SH-SY5Y (cell line): ENCODE results near the gene ACP1.

Experiments used
- GATA2 ChIP-seq: IDR thresholded peaks from 2 replicates; pipeline ENCODE4 v1.6.1; 2011; ENCODE audit warnings: mild to moderate bottlenecking, low read depth, low read length
- GATA3 ChIP-seq: IDR thresholded peaks from 2 replicates; pipeline ENCODE4 v1.6.1; 2011; ENCODE audit warnings: low read depth, mild to moderate bottlenecking, low read length, moderate library complexity

ACP1 gene

GRCh38 chr2:244547-244946 is 20.2 kb upstream of the ACP1 start:
- TF ChIP-seq GATA2, result no peak
- TF ChIP-seq GATA3, result no peak

DNA sequence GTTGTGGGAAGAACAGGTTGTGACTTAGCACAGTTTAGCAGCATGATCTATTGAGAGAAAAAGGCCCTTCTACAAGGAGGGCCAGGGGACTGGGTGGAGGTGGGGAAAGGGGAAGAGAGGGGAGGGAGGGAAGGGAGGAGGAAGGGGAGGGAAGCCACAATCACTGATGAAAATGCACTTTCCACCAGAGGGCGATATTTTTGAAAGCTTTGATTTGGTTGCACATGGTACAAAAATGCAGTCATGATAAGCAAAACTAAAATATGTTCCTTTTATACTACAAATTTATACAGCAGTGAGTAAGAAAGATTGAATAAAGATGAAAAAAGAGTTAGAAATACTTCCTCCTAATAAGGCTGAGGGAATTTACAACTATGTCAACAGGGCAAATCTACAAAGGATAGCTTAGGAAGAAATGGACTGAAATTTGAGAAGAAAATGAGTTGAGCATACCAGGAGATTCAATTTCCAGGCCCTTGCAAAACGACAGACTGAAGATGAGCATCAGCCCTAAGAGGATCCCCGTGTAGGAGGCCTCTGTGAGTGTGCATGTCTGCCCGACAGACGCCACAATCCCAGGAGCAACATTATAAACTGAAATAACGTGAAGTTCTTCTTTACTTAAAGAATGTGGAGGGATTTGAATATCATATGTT is 18.1 kb upstream of the ACP1 start:
- TF ChIP-seq GATA3 (no peak), GATA2 (no peak)

DNA sequence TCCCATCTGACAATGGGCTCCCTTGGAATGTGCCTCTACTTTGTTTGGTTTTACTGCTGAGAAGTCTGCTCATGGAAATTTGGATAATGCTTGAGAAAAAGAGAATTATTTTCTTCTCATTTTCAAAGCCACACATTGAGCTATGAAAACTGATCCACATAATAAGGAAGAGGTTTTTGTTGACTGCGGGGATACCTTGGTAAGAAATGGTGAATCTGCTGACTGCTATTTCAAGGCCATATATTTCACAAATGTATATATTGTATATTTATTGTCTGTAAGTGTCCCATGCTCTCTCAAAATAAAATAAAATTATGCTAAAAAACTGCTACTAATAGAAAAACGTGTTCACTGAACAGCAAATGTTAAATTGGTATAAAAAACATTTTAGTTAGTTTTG is 16.0 kb upstream of the ACP1 start:
- no peak for TF ChIP-seq GATA3
- no peak for TF ChIP-seq GATA2

DNA sequence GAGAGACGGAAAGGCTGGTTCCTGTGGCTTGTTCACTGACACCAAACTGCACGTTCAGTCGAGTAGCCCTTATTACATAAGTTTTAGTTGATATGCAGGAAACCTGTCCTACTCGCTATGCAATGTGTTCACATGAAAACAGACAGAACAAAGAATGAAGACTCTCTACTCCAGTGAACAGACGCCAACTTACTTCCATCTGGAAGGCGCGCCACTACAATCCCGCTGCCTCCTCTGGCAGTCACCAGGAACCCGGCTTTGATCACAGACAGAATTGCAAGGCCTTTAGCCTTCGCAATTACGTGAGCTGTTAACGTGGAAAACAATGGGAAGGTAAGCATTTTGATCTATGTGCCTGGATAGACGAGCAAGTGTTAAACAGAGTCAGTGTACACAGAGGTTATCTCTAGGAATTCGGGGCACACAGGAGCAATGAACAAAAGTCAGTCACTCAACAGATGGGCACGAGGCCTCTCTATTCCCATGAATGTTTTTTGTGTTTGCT is 15.2 kb upstream of the ACP1 start:
- no peak for TF ChIP-seq GATA2
- TF ChIP-seq GATA3, result no peak

DNA sequence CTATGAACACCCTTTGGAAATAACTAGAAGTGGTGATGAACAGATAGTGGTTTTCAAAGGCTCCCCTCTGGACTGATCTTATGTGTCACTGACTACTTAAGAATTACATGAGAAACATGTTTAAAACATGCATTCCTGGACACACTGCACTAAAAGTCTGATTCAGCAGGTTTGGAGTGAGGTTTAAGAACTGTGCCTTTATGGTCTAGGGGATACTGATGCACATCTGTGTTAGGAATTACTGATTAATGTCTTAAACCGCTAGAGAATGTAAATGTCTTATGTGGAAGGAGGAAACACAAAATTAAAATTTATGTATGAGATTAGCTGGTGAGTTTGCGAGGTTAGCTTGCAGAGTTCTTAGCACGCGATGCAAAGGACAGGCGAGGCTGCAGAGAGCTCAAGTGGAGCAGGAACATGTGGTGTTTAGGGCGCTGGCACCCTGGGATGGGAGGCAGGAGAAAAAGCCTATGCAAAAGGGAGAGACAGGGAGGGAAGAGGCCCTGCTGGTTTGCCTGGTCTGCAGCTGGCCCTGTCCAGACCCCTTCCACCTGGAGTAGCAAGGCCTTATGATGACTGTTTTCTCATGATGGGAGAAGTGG is 12.6 kb upstream of the ACP1 start:
- TF ChIP-seq GATA3 (no peak), GATA2 (no peak)

DNA sequence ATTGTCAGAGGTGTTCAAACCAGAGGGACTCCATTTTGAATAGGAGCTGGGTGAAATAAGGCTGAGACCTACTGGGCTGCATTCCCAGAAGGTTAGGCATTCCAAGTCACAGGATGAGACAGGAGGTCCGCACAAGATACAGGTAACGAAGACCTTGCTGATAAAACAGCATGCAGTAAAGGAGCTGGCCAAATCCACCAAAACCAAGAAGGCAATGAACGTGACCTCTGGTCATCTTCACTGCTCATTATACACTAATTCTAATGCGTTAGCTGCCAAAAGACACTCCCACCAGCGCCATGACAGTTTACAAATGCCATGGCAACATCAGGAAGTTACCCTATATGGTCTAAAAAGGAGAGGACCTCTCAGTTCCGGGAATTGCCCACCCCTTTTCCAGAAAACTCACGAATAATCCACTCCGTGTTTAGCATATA is 11.5 kb upstream of the ACP1 start:
- TF ChIP-seq GATA3, result no peak
- TF ChIP-seq GATA2, result no peak

GRCh38 chr2:254241-254640 is 10.5 kb upstream of the ACP1 start:
- no peak for TF ChIP-seq GATA3
- TF ChIP-seq GATA2, result no peak

GRCh38 chr2:255195-255594 is 9.6 kb upstream of the ACP1 start:
- TF ChIP-seq GATA3 (no peak), GATA2 (no peak)

DNA sequence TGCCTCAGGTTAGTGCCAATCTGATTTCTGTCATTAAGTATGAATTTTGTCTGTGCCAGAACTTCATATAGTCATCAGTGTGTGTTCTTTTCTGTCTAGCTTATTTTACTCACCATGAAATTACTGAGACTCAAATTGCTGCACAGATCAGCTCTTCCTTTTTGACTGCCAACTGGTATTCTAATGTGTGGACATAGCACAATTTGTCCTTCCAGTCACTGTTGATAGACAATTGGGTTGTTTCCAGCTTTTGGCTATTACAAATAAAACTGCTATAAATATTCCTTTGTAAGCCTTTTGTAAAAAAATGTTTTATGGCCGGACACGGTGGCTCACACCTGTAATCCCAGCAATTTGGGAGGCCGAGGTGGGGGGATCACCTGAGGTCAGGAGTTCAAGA is 8.7 kb upstream of the ACP1 start:
- TF ChIP-seq GATA2, result no peak
- TF ChIP-seq GATA3, result no peak

DNA sequence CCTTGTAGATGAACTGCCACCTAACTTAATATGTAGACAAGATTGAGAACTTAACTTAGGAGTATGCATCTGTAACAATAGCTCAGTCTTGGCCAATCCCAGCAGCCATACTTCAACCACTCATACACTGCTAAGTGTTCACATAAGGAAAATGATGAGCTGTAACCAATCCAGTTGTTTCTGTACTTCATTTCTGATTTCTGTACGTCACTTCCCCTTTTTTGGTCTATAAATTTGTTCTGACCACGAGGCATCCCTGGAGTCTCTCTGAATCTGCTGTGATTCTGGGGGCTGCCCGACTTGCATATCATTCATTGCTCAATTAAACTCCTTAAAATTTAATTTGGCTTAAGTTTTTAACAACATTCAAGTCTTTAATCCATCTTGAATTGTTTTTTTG is 7.3 kb upstream of the ACP1 start:
- no peak for TF ChIP-seq GATA3
- no peak for TF ChIP-seq GATA2

- TF ChIP-seq GATA2 (no peak), GATA3 (no peak)
These were observed 6.9 kb upstream of the ACP1 start for GRCh38 chr2:257842-258241.

DNA sequence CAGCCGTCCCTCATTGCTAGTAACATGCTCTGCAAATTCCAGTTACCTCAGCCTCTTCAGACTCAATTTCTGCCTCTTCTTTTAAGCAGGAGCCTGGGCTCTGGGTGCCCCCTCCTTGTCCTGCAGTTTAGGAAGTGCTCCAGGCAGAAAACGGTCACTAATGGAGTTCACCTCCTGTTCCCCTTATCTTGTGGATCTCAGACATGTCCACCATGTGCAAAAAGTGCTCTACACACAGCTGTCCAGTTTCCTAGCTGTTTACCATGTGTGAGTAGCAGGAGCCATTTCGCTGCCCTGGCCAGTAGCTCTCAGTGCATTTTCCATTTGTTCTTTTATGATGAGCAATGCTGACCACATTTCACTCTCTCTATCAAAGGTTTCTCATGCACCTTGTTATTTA is 5.8 kb upstream of the ACP1 start:
- TF ChIP-seq GATA3 (no peak), GATA2 (peak; percentile 32; the same call in 1 of the 2 replicates)

- no peak for TF ChIP-seq GATA3
- no peak for TF ChIP-seq GATA2
These were observed 4.9 kb upstream of the ACP1 start for GRCh38 chr2:259789-260331.

DNA sequence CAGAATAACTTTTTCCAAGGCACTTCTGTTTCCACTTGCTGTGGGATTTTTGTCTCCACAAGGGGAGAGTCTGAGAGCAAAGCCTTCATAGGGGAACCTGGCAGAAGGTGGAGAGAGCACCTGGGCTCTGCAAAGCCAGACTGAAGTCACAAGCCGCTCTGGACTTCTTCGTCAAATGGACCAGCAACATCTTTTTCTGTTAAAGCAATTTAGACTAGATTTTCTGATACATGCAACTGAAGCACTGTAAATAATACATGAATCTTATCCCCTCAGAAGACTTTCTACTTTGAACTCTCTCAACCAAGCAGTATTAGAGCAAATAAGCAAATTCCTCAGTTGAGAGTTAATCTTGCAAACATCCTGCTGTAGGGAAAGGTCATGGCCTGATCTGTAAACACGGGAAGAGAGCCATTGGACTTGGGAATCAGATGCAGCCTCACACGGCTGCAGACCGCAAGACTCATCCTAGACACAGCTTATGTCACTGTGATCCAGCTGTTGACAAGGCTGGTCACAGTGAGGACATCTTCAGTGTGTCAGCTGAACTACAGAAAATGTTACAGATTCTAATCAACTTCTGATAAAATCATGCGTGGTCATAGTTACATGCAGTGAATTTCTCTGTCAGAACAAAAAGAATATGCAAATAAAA is 4.1 kb upstream of the ACP1 start:
- TF ChIP-seq GATA2 (no peak), GATA3 (no peak)

DNA sequence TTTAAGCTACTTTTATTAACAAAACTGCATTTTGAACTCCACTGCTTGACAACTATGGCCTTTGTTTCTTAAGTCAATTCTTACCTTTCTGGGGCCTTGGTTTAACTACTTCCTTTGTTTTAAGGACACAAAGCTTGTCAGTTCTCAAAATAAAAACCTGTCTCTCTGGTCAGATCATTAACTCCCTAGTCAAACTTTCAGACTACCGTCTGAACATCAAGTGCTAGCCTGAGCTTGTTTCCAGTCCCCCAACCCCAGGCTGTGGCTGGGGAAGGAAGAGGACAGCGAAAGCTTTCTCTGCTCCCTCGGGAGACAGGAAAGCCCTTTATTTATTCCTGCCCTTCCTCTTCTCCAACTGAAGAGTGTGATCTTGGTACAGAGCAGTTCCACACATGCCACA is 2.6 kb upstream of the ACP1 start:
- no peak for TF ChIP-seq GATA3
